A673 (cell line): ENCODE measurements around the gene CHRNA4. TPM values are rescaled to one million over a fixed set of nuclear protein-coding genes. Genes with fewer than 3 reads are reported as not detected.
"Not testable (repeated sequence)": the region's sequence is repeated elsewhere in the genome, so short reads cannot be mapped to it uniquely, and the experiment has no call there.

Experiments
- BruUV-seq: library from RNA; stranded (reverse); fragments of 400-500 nt; replicated peaks from 2 replicates; lab custom pipeline; 2021; lab: Mats Ljungman, UMichigan
- CTCF ChIA-PET: fragments of 300-600 bp; sonication (Branson Sonifier 250); formaldehyde crosslinking; loops from one replicate; lab custom pipeline; 2022; ENCODE audit warnings: antibody characterized with exemption; lab: Charles Lee
- POLR2A ChIA-PET: fragments of 300-600 bp; sonication (Branson Sonifier 250); formaldehyde crosslinking; loops from one replicate; lab custom pipeline; 2022; ENCODE audit warnings: antibody characterized with exemption; ENCODE audit not compliant: low non-redundant PET; lab: Charles Lee
- DNase-seq: peaks from one replicate; pipeline ENCODE4 v3.0.0-alpha.2; 2015; ENCODE audit warnings: low spot score
- H3K27ac ChIP-seq: fragments of 200-600 bp; sonication (generic); 2 replicates; pipeline ENCODE4 v1.5.1; 2016; ENCODE audit warnings: mixed run types, low read depth, mild to moderate bottlenecking, mixed read lengths, antibody characterized with exemption, low read length; ENCODE audit not compliant: poor library complexity, severe bottlenecking
- H3K27me3 ChIP-seq: fragments of 200-600 bp; sonication (generic); replicated peaks from 2 replicates; pipeline ENCODE4 v1.6.1; 2017; ENCODE audit warnings: mixed run types, low read depth, mild to moderate bottlenecking, mixed read lengths, antibody characterized with exemption, low read length; ENCODE audit not compliant: insufficient read depth, poor library complexity
- H3K36me3 ChIP-seq: fragments of 200-600 bp; sonication (generic); 2 replicates; pipeline ENCODE4 v1.6.1; 2016; ENCODE audit warnings: mixed run types, mild to moderate bottlenecking, mixed read lengths, antibody characterized with exemption, low read length; ENCODE audit not compliant: insufficient read depth, poor library complexity, severe bottlenecking
- H3K4me1 ChIP-seq: fragments of 200-600 bp; sonication (generic); 2 replicates; pipeline ENCODE4 v1.6.1; 2017; ENCODE audit warnings: mixed run types, mild to moderate bottlenecking, mixed read lengths, antibody characterized with exemption, low read length; ENCODE audit not compliant: insufficient read depth, poor library complexity, severe bottlenecking
- H3K4me3 ChIP-seq: fragments of 200-600 bp; sonication (generic); 2 replicates; pipeline ENCODE4 v1.5.1; 2016; ENCODE audit warnings: low read depth, mixed run types, mild to moderate bottlenecking, mixed read lengths, low read length; ENCODE audit not compliant: poor library complexity, severe bottlenecking
- H3K9me3 ChIP-seq: fragments of 200-600 bp; sonication (generic); 2 replicates; pipeline ENCODE4 v1.6.1; 2016; ENCODE audit warnings: mixed run types, low read depth, mild to moderate bottlenecking, mixed read lengths, antibody characterized with exemption, low read length; ENCODE audit not compliant: poor library complexity, severe bottlenecking
- CTCF ChIP-seq: fragments of 300-800, 200-600 bp; sonication (generic); conservative IDR thresholded peaks from 2 replicates; pipeline ENCODE4 v1.5.1; 2017; ENCODE audit warnings: low read depth, mild to moderate bottlenecking, antibody characterized with exemption, low read length, moderate library complexity, mixed read lengths
- EZH2 ChIP-seq: fragments of 200-600 bp; sonication (generic); IDR thresholded peaks from 2 replicates; pipeline ENCODE4 v1.6.1; 2017; ENCODE audit warnings: borderline replicate concordance, low read depth, mild to moderate bottlenecking, mixed read lengths, antibody characterized with exemption, low read length; ENCODE audit not compliant: poor library complexity, severe bottlenecking
- intact Hi-C: fragments of 100-400 bp; cut with micrococcal nuclease; formaldehyde crosslinking; loops from one replicate; pipeline ENCODE4 v1.10.0; 2022; ENCODE audit not compliant: unreplicated experiment
- total RNA-seq: library from RNA; stranded (reverse); gene quantifications from 2 replicates; pipeline ENCODE4 v1.2.3, GENCODE V29; 2021

The CHRNA4 gene
- total RNA-seq, 1 experiment from 2014 or later: 0.26 TPM

- no peaks in the 10 kb centered on the region for H3K9me3 ChIP-seq
- intact Hi-C loops: no loop called here
- POLR2A ChIA-PET: no interaction called here
- no peak for DNase-seq
- no peaks in the 10 kb centered on the region for H3K36me3 ChIP-seq
- TF ChIP-seq EZH2: no peak
- TF ChIP-seq CTCF: no peak
- CTCF ChIA-PET: no interaction called here
- no peak overlapping the region for H3K27ac ChIP-seq
- no peak overlapping the region for H3K4me3 ChIP-seq
- peaks cover 7% of the 10 kb centered on the region for H3K4me1 ChIP-seq
- BruUV-seq: no TSS peak
- no peaks in the 10 kb centered on the region for H3K27me3 ChIP-seq
These were observed 18.3 kb downstream of the CHRNA4 start for GRCh38 chr20:63342561-63343459.

GRCh38 chr20:63340158-63340688 lies 20.9 kb downstream of the CHRNA4 start:
- H3K36me3 ChIP-seq, DNase-seq, H3K4me3 ChIP-seq, H3K4me1 ChIP-seq, CTCF ChIA-PET, POLR2A ChIA-PET, H3K27ac ChIP-seq, intact Hi-C loops, H3K27me3 ChIP-seq, BruUV-seq, H3K9me3 ChIP-seq: not testable (repeated sequence)

- BruUV-seq, CTCF ChIA-PET, H3K27ac ChIP-seq, H3K9me3 ChIP-seq, H3K4me1 ChIP-seq, DNase-seq, POLR2A ChIA-PET, H3K4me3 ChIP-seq, intact Hi-C loops, H3K36me3 ChIP-seq, H3K27me3 ChIP-seq: not testable (repeated sequence)
These were observed 21.7 kb downstream of the CHRNA4 start for GRCh38 chr20:63339154-63340094.
